GM19240 (cell line): ENCODE measurements around the gene ZNF616.
"Not testable (repeated sequence)": the region's sequence is repeated elsewhere in the genome, so short reads cannot be mapped to it uniquely, and the experiment has no call there.

Experiments
- DNase-seq: peaks from one replicate; pipeline ENCODE4 v3.0.0; 2011; ENCODE audit warnings: low spot score; ENCODE audit not compliant: insufficient read length

The ZNF616 gene

DNA sequence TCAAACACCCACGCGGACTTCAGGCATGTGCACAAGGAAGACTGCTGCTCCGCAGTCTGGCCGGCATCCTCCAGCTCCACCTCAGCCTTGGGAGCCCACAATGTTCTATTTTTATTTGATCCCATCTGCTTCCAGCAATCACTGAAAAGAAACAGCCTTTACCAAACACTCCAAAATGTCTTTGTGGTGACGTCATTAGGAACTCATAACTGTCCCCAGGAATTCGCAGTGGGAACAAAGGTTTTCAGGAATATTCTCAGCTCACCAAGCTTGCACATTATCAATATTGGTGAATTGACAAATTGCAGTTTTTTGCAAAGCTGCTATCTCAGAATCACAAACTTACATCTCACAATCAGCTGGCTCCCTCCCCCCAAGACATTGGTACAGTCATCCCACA lies 29.0 kb downstream of the ZNF616 start:
- DNase-seq: no peak

DNA sequence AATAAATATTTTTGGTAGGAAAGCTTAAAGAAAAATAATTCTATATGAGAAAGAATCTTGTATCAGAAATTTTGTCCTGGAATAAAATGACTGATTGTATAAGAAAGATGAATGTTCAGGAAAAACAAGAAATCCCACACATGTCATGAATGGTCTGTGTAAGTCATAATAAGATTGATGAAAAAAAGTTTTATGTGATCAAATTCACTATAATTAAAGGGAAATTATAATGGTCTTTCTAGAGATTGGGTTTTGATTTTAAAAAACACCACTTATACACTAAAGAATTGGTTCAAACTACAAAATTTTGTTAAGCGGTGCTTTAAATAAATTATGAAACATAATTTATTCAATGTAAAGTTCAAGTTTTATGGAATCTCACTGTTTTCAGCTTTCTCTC lies 37.0 kb downstream of the ZNF616 start:
- no peak for DNase-seq

DNA sequence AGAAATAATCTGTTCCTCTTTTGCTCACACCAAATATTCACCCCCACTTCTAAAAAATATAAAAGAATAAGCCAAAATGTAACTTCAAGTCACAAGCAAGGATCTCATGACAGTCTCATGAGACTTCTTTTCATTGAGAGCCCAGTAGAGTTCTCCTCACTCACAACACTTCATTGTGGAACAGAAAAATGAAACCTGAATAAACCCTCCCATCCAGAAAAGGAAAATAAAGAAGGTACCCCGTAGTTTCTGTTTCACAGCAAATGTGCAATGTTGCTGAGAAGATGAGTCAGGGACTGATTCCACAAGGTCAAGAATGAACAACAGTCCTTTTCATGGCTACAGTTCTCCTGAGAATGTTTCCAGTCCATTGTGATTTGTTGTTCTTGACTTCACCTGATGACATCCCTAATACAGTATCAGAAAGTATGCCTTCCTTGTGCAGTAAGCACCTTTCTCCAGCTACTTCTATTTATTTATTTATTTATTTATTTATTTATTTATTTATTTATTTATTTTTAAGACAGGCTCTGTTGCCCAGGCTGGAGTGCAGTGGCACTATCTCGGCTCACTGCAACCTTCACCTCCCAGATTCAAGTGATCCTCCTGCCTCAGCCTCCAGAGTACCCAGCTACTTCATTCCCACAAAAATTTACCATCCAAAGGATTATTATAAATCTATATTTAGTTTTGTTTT lies 37.7 kb downstream of the ZNF616 start:
- no peak for DNase-seq

DNA sequence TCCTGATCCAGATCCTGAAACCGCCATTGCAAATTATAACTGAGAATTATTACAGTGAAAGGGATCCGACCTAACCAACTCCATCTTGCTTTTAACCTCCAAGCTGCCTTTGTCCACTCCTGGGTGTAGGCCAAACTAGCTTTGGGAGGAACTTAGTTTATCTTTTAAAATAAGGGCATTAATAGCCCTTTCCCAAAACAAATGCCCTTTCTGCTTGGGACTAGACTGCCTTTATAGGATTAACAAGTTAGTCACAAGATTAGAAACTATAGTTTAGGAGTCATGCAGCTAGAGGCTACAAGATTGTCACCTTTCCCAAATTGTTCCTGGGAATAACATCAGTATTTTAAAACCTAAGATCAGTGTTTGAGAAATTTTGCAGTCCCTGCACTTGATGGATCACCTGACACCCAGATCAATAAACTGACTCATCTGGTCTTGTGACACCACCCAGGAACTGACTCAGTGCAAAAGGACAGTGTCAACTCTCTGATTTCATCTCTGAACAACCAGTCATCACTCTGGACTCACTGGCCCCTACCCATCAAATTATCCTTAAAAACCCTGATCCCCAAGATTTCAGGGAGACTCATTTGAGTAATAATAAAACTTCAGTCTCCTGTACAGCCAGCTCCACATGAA lies 40.1 kb downstream of the ZNF616 start:
- DNase-seq: no peak

DNA sequence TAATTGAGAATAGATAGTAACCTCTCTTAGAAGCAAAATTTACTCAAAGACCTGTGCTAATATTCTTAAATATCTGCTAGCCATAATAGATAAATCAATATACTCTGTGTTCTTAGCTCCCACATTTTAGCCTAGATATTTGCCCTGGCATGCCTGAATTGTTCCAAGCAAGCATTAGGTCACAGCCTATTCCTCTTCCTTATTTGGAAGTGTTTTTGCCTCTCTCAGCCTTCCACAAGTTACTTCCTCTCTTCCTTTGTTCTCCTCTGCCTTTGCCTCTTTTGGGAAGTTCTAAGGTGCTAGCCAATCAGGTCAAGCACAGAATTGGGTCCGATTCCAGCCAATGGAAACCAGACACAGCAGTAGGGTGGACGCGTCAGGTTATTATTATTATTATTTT lies 43.3 kb downstream of the ZNF616 start:
- not testable (repeated sequence) for DNase-seq

DNA sequence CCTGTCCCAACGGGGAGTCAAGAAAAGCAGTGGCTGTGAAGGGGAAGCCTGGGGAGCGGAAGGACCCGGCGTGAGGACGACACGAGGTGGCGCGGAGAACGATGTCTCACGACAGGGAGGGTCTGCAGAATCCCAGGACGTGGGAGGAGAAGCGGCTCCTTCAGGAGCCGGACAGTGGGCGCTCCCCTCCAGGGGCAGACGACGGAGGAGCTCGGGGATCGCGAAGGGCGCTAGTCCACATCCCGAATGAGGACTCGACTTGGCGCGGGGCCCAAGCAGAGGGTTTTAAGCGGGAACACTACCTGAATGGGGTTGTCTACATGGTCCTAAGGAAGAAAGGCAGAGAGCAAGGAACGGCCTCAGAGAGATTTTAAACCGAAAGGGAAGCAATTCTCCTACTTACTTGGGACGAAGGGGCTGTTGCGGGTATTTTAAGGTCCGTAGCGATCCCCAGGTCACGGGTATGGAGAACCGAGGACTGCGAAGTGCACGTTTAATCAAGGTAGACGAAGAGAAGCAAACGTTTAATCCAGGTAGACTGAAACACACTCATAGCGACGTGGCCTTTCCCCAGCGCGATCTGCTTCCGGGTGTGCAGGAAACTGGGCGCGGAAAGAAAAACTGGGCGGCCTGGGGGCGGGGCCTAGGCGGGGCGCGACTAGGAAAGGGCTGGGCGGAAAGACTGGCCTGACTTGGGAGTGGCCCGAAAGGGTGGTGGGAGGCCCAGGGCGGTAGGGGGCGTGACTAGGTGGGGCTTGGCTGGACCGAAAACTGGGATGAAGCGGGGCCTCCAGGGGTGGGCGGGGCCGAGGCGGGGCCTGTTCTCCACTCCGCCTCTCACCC lies 44.3 kb downstream of the ZNF616 start, which contains the start of gene ZNF841:
Gene ZNF841, minus strand, starts transcription at position 594 of the 843 bp plus-strand sequence. CDS start 10,964 bp downstream, outside the sequence.
- DNase-seq: peak; percentile 18

DNA sequence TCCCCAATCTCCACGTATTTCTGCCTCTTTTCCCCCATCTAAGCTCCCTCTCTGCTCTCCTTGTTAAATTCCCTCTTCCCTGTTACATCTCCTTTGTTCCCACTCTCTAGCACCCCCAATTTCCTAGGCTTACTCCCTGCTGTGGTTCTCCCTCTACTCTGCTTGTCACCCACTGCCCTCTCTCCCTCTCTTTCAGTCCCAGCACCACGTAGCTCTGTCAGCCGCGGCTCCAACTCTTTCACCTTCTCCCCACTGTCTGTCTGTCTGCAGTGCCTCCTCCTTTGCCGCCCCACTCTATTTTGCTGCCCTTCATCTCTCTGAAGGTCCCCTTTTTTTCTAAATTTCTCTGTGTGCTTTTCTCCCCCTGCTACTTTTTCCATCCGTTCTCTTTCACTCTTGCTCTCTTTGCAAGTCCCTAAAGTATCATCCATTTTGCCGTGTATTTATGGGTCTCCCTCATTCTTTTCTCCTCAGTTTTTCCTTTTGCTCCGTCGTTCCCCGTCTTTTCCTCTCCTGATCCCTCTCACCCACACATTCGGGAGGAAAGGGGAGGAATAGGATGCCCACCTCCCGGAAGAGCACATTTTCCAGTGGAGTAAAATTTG lies 45.1 kb downstream of the ZNF616 start:
- no peak for DNase-seq

DNA sequence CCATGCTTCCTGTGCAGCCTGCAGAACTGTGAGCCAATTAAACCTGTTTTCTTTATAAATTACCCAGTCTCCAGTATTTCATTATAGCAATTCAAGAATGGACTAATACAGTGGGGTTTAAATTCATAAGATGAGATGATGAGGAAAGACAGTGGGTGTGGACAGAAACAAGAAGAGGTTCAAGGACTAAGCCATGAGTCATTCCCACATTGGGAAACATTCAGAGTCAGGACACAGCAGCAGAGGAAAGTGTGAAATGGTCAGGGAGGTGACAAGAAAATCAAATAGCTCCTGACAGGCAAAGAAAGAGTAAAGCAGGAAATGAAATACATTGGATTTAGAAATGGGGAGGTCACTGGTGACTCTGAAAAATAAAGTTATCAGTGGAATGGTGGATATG lies 53.3 kb downstream of the ZNF616 start:
- no peak for DNase-seq

DNA sequence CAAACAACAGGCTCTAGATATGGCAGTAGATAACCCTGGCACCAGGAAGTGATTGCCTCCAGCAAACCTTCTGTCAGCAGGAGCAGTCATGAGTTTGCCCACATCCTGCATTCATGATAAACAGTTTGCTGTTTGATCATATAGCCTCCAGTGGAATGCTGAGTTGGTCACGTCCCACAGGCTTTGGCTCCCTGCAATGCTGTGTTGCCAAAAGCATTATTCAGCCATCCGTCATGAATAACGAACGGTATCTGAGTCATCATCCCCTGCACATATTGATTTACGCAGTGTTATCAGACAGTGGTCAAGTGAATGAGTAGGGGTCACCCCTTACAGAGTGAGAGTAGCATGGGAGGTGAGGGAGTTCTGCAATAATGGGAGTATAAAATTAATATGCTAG lies 69.2 kb downstream of the ZNF616 start:
- DNase-seq: no peak

DNA sequence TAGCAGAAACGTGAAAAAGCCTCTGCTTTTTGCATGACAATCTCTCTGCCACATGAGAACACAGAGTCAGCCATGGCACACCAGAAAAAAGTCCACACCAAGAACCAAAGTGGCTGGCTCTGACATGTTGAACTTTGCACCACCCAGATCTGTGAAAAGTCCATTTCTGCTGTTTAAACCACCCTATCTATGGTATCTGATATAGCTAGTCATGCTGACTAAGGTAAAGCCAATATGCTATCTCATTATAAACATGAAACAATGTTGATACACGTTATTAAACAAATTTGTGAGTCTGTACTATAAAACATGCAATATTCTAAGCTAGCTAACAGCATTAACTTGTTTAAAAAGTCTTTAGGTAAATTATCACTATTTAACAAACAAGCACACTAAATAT lies 70.1 kb downstream of the ZNF616 start:
- no peak for DNase-seq

DNA sequence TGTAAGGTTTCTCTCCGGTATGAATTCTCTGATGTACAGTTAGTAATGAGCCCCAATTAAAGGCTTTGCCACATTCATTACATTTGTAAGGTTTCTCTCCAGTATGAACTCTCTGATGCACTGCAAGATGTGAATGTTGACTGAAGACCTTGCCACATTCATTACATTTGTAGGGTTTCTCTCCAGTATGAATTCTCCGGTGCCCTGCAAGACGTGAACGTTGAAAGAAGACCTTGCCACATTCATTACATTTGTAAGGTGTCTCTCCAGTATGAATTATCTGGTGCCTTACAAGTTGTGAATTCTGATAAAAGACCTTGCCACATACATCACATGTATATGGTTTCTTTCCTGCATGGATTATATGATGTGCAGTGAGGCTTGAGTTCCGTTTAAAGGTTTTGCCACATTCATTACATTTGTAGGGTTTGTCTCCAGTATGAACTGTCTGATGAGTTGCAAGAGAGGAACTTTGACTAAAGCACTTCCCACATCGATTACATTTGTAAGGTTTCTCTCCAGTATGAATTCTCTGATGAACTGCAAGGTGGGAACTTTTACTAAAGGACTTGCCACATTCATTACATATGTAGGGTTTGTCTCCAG lies 73.4 kb downstream of the ZNF616 start:
- no peak for DNase-seq

DNA sequence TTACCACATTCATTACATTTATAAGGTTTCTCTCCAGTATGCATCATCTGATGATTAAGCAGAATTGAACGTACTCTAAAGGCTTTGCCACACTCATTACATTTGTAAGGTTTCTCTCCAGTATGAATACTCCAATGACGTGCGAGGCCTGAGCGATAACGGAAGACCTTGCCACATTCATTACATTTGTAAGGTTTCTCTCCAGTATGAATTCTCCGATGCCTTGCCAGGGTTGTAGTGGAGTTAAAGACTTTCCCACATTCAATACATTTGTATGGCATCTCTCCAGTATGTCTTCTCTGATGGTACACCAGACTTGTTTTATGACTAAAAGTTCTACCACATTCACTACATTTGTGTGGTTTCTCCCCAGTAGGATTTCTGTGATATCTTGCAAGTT lies 74.3 kb downstream of the ZNF616 start:
- no peak for DNase-seq
